ENCODE data around the gene ATP8A2.

DNA sequence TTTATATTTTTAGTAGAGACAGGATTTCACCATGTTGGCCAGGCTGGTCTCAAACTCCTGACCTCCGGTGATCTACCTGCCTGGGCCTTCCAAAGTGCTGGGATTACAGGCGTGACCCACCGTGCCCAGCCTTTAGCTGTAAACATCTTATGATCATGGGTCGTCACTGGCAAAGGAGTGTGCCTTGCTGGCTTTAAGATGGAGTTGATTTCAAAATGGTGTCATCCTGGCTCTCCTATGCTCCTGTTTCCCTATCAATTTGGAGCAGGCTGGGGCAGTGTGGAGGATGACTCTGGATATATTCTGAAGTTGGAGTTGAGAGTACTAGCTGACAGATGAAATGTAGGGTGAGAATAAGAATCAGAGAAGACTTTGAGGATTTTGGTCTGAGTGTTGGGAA, 18.4 kb upstream of the ATP8A2 start:
- TF ChIP-seq, protein P1, sequence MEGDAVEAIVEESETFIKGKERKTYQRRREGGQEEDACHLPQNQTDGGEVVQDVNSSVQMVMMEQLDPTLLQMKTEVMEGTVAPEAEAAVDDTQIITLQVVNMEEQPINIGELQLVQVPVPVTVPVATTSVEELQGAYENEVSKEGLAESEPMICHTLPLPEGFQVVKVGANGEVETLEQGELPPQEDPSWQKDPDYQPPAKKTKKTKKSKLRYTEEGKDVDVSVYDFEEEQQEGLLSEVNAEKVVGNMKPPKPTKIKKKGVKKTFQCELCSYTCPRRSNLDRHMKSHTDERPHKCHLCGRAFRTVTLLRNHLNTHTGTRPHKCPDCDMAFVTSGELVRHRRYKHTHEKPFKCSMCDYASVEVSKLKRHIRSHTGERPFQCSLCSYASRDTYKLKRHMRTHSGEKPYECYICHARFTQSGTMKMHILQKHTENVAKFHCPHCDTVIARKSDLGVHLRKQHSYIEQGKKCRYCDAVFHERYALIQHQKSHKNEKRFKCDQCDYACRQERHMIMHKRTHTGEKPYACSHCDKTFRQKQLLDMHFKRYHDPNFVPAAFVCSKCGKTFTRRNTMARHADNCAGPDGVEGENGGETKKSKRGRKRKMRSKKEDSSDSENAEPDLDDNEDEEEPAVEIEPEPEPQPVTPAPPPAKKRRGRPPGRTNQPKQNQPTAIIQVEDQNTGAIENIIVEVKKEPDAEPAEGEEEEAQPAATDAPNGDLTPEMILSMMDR (IDR thresholded peaks at IDR 0.05): no peak
- no peak for TF ChIP-seq EZH2 (IDR thresholded peaks at IDR 0.05)
- no peak for TF ChIP-seq EZH2phosphoT487 (IDR thresholded peaks at IDR 0.05)

Data from neural progenitor cell (in vitro differentiated cells).